ENCODE measurements around the gene GINS1. TPM values are rescaled to one million over a fixed set of nuclear protein-coding genes. Genes with fewer than 3 reads are reported as not detected.

The GINS1 gene
- total and polyA plus RNA-seq, 2 donors (not counting 1 experiment from before 2014, with no cell fraction given), result 0.61 to 2.0 TPM

DNA sequence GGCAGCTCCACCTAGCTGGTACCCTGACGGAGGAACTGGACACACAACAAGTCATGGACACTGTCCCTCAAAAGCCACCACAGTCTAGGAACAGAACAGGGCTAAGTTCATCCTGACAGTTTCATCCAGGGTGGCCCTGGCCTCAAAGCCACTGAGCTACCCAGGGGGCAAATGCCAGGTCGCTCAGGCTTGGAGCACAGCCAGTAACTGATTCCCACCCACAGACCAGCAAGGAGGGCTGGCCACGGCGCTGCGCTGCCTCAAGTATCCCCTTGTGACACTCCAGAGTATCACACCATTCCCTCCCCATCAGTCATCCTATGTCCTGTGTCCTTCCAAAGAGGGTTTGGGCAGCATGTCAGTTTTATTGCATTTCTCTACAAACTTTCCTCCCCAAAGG, 72.2 kb downstream of the GINS1 start:
- WGBS (ENCODE audit: insufficient coverage), result 98% methylated on average over 5 of the region's 5 CpGs
- Histone ChIP-seq H3K4me3 (ENCODE audit: control extremely low read depth in 1 of 5, extremely low read depth in 1 of 5, insufficient read depth in 1 of 5, low read depth in 2 of 5, low read length in 4 of 5) (no peak overlapping the region), H3K27me3 (replicated peaks in 1 of 4; ENCODE audit: control extremely low read depth in 1 of 4, control insufficient read depth in 3 of 4, insufficient read depth in 4 of 4, low read length in 3 of 4) (no peaks in the 10 kb centered on the region), H3K4me1 (ENCODE audit: control insufficient read depth in 2 of 2, insufficient read depth in 2 of 2, low read length in 2 of 2) (no peaks in the 10 kb centered on the region), H4K20me1 (ENCODE audit: control insufficient read depth, insufficient read depth, low read length, poor library complexity, severe bottlenecking) (no peaks in the 10 kb centered on the region), H3K9ac (ENCODE audit: low read length) (no peak overlapping the region), H3K79me2 (ENCODE audit: control insufficient read depth, insufficient read depth, low read length) (no peaks in the 10 kb centered on the region), H3K36me3 (replicated peaks in 1 of 2; ENCODE audit: control extremely low read depth in 1 of 2, control insufficient read depth in 1 of 2, extremely low read depth in 1 of 2, insufficient read depth in 2 of 2, low read length in 1 of 2) (no peaks in the 10 kb centered on the region), H2AFZ (ENCODE audit: insufficient read depth, low read depth, low read length, poor library complexity, severe bottlenecking) (no peak overlapping the region), H3K4me2 (replicated peaks; ENCODE audit: low read depth, low read length, poor library complexity, severe bottlenecking) (no peak overlapping the region), H3K9me3 (ENCODE audit: control extremely low read depth in 1 of 3, control insufficient read depth in 2 of 3, insufficient read depth in 1 of 3, low read length in 2 of 3) (no peaks in the 10 kb centered on the region), H3K27ac (ENCODE audit: low read length in 2 of 2) (no peak overlapping the region)
- Mint-ChIP-seq H3K4me1 (peaks cover under 1% of the 10 kb centered on the region), H3K9me3 (ENCODE audit: insufficient read depth) (no peaks in the 10 kb centered on the region), H3K4me3 (no peak overlapping the region), H3K27me3 (no peaks in the 10 kb centered on the region), H3K27ac (no peak overlapping the region)
- ATAC-seq (ENCODE audit: low read depth), result no peak
- ChIA-PET POLR2A (no interaction called here), CTCF (no interaction called here)
- TF ChIP-seq, protein P1, sequence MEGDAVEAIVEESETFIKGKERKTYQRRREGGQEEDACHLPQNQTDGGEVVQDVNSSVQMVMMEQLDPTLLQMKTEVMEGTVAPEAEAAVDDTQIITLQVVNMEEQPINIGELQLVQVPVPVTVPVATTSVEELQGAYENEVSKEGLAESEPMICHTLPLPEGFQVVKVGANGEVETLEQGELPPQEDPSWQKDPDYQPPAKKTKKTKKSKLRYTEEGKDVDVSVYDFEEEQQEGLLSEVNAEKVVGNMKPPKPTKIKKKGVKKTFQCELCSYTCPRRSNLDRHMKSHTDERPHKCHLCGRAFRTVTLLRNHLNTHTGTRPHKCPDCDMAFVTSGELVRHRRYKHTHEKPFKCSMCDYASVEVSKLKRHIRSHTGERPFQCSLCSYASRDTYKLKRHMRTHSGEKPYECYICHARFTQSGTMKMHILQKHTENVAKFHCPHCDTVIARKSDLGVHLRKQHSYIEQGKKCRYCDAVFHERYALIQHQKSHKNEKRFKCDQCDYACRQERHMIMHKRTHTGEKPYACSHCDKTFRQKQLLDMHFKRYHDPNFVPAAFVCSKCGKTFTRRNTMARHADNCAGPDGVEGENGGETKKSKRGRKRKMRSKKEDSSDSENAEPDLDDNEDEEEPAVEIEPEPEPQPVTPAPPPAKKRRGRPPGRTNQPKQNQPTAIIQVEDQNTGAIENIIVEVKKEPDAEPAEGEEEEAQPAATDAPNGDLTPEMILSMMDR (IDR thresholded peaks at IDR 0.05), result no peak
- intact Hi-C loops (cut with micrococcal nuclease), result no loop called here
- DNase-seq, result no peak

DNA sequence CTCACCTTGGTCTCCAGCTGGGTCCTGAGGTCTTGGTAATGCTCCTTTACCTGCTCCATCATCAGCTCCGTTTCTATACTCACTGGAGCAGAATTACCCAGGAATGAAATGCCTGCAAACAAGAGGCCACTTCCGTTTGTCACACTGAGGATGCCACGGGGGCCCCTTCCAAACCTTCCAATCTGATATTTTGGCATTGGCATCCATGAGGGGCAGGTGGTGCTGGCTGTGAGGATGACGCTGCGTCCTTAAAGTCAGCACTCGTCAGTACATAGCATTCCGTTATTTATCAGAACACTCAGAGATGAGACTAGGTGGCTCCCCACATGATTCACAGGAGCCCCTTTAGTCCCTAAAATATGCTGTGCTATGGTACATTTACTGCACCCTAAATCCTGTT, 72.7 kb downstream of the GINS1 start:
- Histone ChIP-seq H3K4me3 (ENCODE audit: control extremely low read depth in 1 of 5, extremely low read depth in 1 of 5, insufficient read depth in 1 of 5, low read depth in 2 of 5, low read length in 4 of 5) (no peak overlapping the region), H4K20me1 (ENCODE audit: control insufficient read depth, insufficient read depth, low read length, poor library complexity, severe bottlenecking) (no peaks in the 10 kb centered on the region), H3K79me2 (ENCODE audit: control insufficient read depth, insufficient read depth, low read length) (no peaks in the 10 kb centered on the region), H3K27me3 (replicated peaks in 1 of 4; ENCODE audit: control extremely low read depth in 1 of 4, control insufficient read depth in 3 of 4, insufficient read depth in 4 of 4, low read length in 3 of 4) (no peaks in the 10 kb centered on the region), H3K4me2 (replicated peaks; ENCODE audit: low read depth, low read length, poor library complexity, severe bottlenecking) (no peak overlapping the region), H2AFZ (ENCODE audit: insufficient read depth, low read depth, low read length, poor library complexity, severe bottlenecking) (no peak overlapping the region), H3K9ac (ENCODE audit: low read length) (no peak overlapping the region), H3K27ac (ENCODE audit: low read length in 2 of 2) (no peak overlapping the region), H3K9me3 (ENCODE audit: control extremely low read depth in 1 of 3, control insufficient read depth in 2 of 3, insufficient read depth in 1 of 3, low read length in 2 of 3) (no peaks in the 10 kb centered on the region), H3K4me1 (ENCODE audit: control insufficient read depth in 2 of 2, insufficient read depth in 2 of 2, low read length in 2 of 2) (peaks cover 0 to 2% of the 10 kb centered on the region in 2 donors), H3K36me3 (replicated peaks in 1 of 2; ENCODE audit: control extremely low read depth in 1 of 2, control insufficient read depth in 1 of 2, extremely low read depth in 1 of 2, insufficient read depth in 2 of 2, low read length in 1 of 2) (no peaks in the 10 kb centered on the region)
- no peak overlapping the region for H3K27ac Mint-ChIP-seq
- TF ChIP-seq, protein P1 (IDR thresholded peaks at IDR 0.05), result no peak
- TF ChIP-seq EZH2 (IDR thresholded peaks at IDR 0.05; ENCODE audit: borderline replicate concordance, insufficient read depth, low read depth, low read length, poor library complexity, severe bottlenecking), result no peak
- POLR2A ChIA-PET, result no interaction called here
- ATAC-seq (ENCODE audit: low read depth) (no peak), DNase-seq (no peak)
- H3K27me3 Mint-ChIP-seq, result no peaks in the 10 kb centered on the region
- intact Hi-C loops (cut with micrococcal nuclease), result no loop called here
- H3K4me3 Mint-ChIP-seq, result no peak overlapping the region
- CTCF ChIA-PET, result no interaction called here
- 89% methylated on average over 5 of the region's 7 CpGs for WGBS (ENCODE audit: insufficient coverage)
- H3K4me1 Mint-ChIP-seq, result peaks cover 4% of the 10 kb centered on the region
- H3K9me3 Mint-ChIP-seq (ENCODE audit: insufficient read depth), result no peaks in the 10 kb centered on the region

Measured in B cell (primary cell).